ENCODE data around the gene OSBPL10.

The OSBPL10 gene

DNA sequence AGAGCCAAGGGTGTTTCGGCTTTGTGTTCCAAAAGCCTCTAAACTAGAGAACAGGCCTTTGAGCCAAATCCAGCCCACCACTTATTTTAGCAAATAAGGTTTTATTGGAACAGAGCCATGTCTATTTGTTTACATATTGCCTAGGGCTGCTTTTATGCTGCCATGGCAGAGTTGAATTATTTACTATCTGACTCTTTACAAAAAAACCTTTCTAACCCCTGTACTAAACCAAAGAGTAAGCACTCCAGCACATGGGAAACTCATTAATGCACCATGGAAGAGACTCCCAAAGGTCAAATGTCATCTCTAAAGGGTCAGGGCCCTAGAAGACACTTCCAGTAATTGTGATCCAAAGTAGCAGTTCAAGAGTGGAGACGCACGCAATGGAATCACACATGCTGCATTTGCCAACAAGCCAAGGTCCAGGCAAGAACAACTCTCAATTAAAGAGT, 22.3 kb downstream of the OSBPL10 start:
- DNase-seq: no peak

DNA sequence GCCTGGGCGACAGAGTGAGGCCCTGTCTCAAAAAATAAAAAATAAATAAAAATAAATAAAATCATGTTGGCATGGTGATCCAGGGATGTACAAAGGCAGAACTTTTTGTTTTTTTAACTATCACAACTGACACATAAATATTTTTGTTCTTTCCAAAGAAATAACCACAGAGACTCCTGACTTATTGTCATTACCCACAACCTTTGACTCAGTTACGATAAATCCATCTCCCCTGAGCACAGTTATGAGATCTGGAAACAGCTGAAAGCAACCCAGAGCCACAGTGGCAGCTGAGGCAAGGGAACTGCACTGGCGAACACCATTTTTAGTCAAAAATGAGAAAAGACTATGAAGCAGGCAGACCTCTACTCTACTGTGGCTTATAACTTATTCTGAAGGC, 24.0 kb downstream of the OSBPL10 start:
- no peak for DNase-seq

DNA sequence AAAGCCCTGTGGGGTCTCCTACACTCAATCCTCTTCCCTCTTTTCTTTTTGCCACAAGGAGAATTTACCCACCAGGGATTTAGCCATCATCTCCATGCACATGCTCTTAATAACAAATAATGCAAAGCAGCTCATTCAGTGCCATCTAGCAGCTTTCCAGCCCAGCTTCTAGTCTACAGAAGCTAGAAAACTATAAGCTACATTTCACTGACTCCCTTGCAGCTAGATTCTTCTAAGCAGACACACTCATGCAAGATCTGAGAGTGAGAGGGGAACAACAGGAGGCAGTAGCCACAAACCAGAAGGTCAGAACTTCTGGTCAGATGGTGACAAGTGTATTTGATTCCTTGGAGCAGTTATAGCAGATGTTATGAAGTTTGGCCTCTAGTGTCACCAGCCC, 25.5 kb downstream of the OSBPL10 start:
- DNase-seq: no peak

DNA sequence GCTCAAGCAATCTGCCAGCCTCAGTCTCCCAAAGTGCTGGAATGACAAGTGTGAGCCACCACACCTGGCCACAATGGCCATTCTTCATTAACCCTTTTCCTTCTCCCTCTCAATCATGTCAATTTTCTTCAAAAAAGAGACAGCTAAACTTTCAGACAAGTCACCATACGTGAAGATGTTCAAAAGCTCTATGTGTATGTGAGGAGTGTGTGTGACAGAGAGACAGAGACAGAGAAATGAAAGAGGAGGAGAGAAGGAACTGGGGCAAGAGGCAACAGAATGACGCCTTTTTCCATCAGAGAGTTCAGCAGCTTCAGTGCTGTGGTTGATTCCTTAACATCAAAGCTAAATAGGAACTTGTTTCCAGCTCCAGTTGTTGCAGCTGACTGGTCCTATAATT, 27.4 kb downstream of the OSBPL10 start:
- no peak for DNase-seq

DNA sequence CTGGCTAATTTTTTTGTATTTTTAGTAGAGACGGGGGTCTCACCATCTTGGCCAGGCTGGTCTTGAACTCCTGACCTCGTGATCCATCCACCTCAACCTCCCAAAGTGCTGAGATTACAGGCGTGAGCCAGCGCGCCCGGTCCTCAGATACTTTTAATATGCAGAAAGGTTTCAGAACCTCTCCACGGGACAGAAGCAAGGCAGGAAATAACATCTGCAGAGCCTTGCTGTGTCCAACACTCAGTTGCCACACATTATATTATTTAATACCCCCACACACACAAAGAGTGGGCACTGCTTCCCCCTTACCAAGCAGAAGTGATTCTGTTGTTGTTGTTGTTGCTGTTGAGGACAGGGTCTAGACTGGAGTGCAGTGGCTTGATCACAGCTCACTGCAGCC, 28.0 kb downstream of the OSBPL10 start:
- no peak for DNase-seq

DNA sequence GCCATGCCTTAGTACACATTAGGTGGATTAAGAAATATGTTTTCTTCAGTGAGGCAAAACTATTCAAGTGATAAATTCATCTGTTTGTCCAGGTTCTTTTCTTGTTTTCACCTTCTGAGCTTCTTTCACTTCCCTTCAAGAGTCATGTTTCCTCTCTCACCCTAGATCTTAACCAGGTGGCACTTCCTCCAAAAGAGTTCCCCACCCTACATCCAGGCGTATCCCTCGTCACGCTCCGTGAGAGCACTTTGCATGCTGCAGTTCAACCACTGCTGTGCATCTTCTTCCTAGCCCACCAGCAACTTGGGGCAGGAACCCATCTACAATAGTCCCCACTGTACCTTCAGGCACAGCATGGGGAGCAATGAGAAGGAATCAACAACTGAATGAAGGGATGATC, 28.9 kb downstream of the OSBPL10 start:
- DNase-seq: no peak

DNA sequence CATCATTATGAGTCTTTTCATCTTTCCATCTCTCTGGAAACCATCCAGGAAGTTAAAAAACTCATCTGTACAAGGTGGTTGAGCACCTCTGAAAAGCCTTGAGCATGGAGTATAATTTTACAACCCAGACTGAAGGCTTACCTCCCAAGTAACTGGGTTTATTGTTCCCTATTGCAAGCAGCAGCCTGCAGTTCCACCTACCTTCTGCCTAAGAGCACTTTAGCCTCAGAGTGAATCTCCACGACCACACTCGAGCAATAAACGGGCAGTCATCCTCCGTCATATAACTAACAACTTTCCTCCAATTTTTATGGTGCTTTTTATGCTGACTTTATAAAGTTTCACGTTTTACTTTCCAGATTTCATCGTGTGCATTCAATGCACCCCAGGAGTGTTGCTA, 32.8 kb downstream of the OSBPL10 start:
- no peak for DNase-seq

DNA sequence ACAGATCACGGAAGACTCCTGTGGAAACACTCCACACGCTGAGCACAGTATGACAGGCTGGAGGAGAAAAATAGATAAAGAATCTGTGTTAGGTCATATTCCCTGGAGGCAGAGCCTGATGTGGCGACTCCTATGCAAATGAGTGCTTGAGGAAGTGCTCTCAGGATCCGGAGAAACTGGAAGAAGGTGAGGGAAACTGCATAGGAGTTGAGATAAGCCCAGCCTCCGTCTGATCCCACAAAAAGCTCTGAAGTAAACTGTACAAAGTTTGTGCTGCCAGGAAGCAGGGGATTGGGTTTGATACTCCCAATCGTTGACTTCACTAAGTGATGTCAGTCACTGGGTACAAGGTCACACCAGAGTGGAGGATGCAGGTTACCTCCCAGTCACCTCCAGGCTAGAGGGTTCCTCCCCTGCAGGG, 33.4 kb downstream of the OSBPL10 start:
- no peak for DNase-seq

DNA sequence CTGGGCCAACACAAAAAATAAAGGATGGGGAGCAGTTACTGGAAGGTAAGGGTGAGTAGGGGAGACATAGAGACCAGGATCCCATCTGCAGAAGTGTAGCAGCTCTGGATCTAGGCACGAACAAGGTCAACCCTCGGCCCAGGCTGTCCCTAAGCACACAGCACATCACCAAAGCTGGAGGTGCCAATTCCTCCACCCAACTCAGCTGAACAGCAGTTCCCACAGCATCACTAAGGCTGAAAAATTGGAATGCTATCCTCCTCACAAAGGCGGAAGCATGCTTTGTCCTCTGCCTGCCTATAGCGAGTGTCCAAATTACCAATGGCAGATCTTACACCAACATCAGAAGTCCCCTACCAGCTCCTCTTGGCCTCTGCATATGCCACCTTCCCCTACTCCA, 33.9 kb downstream of the OSBPL10 start:
- no peak for DNase-seq

DNA sequence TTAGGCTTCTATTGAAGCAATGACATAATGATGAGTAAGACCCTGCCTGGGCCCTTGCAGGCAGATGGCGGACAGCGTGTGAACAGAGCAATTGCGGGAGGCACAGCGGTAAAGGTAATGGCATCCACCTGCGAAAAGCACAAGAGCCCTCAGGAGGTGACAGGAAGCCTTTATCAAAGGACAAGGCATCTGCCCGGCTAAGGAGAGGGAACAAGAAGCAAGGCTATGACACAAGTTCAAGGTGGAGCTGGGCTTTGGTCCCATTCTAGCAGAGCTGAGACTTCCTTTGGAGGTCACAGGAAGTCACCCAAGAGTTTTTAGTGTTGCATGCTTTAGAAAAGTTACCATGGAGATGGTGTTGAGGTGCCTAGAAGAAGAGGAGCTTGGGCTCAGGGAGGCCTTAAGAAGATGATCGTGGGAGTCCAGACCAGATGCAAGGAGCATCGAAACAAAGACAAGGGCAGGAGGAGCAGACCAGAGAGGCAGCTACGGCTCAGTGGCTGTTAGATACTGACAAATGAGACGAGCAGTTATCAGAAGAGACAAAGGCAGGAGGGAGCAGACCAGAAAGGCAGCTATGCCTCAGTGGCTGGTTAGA, 34.5 kb downstream of the OSBPL10 start:
- no peak for DNase-seq

DNA sequence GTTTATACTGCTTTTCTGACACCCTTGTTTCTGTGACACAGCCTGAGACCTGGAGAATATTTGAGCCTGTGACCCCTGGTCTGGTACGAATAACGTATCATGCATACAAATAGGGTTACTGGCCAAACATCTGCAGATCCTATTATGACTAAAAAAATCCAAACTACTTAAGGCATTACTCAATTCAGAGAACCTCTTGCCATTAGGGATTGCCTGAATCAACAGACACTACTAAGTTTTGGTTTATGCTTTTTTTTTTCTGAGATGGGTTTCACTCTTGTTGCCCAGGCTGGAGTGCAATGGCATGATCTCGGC, 35.4 kb downstream of the OSBPL10 start:
- no peak for DNase-seq

DNA sequence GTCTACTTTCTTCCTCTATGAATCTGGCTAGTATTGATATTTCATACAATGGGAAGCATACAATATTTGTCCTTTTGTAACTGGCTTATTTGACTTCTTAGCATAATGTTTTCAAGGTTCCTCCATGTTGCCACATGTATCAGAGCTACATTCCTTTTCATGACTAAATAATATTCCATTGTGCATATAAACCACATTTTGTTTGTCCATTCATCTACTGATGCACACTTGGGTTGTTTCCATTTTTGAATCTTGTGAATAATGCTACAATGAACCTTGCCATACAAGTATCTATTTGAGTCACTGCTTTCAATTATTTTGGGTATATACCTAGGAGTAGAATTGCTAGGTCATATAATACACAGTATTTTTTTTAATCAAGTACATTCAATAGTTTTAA, 38.0 kb downstream of the OSBPL10 start:
- no peak for DNase-seq

DNA sequence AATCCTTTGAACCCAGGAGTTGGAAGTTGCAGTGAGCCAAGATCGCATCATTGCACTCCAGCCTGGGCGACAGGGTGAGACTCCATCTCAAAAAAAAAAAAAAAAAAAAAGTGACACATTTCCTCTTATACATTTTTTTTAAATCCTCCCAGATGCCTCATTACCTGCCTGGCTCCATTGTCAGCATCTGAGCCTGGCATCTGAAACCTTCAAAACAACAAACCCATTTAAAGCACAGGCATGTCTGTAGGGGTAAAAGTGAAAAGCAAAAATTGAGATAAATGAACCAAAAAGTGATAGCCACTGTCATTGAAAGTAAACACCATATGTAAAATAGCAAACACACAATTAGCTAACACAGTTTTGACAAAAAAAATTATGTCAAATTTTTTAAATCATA, 38.6 kb downstream of the OSBPL10 start:
- DNase-seq: no peak

DNA sequence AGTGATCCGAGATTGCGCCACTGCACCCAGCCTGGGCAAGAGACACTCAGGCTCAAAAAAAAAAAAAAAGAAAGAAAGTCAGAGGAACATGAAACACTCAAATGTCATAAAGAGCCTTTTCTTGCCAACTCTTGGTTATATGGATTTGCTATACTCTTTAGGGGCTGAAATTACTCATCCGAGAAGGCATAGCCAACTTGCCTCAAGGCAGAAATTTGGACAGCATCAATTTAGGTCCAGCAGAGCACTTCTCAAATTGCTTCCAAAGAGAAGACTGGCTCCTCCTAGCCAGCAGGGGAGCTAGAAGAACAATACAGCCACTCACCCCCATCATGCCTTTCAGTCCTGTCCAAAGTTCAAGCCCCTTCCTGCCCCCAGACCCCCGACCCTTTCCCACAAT, 43.8 kb downstream of the OSBPL10 start:
- DNase-seq: no peak

DNA sequence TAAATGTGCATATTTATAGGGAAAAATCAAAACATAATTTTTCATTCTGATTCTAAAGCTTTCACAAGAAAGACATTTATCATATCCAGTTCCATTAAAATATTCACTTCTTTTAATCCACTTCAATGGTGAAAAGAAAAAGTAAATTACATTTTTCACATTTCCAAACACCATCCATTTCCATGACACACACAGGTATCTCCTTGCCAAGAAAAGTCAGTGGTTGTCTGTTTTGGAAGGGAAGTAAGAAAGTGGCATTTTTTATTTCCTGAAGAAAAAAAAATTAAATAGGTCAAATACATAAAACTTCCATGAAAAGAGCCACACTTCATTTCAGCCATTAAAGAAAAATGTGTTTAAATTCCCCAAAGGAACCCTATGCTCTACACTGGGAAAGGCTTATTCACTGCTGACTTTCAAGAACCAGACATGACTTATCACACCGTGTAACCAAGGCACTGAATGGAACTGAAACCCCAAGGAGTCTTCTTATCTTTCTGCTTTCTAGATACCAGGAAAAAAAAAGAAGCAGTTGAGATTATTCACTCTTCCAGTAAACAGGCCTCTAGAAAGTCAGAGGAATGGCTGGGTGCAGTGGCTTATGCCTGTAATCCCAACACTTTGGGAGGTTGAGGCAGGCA, 44.5 kb downstream of the OSBPL10 start:
- no peak for DNase-seq

DNA sequence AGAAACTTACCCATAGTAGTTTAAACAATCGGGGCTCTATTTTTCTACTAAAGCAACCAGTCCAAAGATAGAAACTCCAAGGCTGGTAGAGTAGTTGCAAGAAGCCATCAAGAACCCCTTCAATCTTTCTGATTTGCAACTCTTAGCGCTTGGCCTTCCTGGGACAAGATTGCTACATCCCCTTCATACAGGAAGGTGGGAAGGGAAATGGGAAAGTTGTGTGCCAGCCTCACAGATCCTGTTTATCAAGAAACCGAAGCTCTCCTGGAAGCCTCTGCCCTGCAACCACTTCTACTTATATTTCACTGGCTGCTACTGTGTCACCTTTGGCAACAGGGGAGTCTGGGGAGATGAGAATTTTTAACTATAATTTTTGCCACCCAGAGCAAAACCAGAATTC, 46.2 kb downstream of the OSBPL10 start:
- DNase-seq: no peak

DNA sequence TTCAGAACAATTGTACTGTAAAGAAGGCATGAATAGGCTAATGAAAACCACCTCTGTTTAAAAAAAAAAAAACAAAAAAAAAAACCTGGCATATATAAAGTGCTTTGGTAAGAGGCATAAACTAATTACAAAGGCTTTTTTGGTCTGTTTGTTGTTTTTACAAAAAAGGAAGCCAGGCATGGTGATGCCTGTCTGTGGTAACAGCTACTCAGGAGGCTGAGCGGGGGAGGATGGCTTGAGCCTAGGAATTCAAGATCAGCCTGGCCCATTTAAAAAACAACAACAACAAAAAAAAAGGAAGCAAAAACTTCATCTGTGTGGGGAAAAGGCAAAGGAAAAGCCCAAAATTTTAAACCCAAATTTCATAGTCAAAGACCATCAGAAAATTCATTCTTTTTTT, 47.0 kb downstream of the OSBPL10 start:
- no peak for DNase-seq

DNA sequence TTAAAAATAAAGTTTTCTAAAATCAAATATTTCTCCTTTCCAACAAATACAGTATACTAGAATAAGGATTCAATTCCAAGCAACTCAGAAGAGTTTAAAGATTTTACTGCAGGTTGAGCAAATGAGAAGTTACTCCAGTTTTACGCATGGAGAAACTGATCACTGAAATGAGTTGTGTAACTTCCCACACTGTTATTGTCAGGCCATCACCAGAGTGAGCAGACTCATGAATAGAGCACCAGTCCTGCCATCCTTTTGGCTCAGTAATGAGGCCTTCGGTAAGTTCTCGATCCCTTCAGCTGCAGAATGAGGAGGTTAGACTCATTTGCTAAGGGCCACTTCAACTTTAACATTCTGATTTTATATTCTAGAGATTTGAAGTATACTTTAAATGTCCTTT, 48.1 kb downstream of the OSBPL10 start:
- DNase-seq: no peak

DNA sequence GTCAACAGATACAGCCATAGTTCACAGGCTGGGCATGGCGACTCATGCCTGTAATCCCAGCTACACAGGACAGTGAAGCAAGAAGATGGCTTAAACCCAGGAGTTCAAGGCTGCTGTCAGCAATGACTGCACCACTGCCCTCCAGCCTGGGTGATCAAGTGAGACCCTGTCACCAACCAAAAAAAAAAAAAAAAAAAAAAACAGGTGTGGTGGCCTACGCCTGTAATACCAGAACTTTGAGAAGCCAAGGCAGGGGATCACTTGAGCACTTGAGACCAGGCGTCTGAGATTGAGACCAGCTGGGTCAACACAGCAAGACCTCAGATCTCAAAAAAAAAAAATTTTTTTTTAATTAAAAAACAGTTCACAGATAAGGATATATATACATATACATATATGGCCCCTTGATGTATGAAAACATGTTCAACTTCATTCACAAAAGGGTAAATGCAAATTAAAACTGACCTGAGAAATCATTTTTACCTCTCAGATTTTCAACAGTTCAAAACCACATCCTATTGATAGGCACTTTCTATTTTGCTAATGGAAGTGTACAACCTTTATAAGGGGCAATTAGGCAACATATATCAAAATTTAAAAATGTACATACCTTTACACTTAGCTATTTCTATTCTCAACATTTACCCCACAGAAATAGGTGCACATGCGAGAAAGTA, 51.1 kb downstream of the OSBPL10 start:
- DNase-seq: no peak

DNA sequence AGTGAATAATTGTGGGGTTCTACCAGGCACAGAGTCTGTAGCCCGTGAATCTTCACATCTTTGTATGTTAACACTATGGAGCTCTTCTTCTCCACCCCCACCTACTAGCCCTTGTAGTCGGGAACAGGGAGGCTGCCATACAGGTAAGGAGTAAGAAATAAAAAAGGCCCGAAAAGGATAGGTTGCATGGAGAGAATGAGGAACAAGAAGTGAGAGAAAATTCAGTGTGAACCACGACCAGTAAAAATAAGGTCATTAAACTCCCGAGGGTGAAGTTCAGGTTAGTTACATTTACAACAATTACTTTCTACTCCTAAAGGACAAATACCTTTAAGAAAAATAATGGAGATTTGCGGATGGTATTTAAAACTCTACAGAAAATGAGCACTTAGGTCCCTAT, 53.3 kb downstream of the OSBPL10 start:
- no peak for DNase-seq

DNA sequence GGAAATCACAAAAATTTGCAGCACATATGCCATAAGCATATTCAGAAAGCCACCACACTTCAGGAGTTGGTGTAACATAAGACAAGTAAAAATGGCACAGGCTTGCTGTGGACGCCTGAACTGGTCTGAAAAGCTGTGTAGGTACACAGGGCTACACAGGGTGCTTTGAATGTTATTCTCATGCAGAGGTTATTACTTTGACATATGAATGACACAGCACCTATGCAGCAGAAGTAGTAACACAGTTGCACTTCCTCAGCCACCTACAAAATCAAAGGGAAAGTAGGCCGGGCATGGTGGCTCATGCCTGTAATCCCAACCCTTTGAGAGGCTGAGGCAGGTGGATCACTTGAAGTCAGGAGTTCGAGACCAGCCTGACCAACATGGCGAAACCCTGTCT, 54.5 kb downstream of the OSBPL10 start:
- DNase-seq: no peak

DNA sequence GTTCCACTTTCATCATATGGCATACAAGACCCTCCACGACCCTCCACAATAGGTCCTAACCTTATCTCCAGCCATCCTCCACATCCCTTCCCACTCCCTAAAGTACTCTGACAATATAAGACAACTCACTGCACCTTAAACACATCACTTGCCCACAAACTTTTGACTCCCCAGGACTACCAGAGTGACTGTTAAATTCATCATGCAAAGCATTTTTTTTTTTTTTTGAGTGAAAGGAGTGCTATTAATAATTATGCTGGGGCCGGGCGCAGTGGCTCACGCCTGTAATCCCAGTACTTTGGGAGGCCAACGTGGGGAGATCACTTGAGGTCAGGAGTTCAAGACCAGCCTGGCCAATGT, 55.8 kb downstream of the OSBPL10 start:
- DNase-seq: no peak

DNA sequence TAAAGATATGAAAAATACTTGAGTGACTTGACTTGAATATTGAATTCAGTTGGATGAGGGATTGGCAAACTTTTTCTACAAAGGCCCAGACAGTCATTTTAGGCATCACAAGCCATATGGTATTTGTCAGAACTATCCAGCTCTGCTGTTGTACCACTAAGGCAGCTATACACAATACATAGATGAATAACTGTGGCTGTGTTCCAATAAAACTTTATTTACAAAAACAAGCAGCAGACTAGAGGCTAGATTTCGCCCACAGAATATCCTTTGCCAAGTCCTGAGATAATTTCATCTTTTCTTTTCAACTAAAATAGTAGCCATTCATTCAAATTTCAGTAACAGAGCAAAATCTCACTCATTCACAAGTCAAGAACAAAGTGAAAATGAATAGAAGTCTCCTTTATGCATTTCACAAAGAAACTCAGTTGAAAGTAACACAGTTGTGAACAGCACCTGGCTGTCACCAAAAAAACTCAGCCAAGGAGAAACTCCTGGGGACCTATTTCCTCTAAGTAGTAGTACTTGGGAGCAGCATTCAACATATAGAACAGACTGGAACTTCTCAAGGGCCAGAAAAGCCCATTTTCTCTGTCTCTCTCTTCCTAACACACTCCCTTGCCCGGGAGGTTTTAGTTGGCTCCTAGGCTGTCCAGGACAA, 56.3 kb downstream of the OSBPL10 start:
- DNase-seq: no peak

DNA sequence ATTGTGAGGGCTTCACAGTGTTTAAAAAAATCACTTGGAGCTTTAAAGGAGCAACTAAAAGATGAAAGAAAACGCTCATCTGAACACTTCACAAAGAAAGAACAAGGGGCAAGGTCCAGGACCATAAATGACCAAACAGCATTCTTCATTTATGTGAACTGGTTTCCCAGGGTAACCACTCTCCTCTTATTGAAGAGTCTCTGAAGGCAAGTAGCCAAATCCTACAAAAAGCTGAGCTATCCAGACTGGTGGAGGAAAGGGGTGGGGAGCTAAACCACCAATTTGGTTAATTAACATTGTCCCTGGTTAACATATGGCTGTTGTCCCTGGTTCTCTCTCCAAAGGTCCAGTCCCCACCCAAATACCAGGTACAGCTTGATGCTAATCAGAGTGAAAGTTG, 58.1 kb downstream of the OSBPL10 start:
- no peak for DNase-seq

All from NCI-H524 (cell line).